ENCODE data around the gene HIF1A. TPM values are rescaled to one million over a fixed set of nuclear protein-coding genes. Genes with fewer than 3 reads are reported as not detected.

Gene HIF1A
- total and polyA plus RNA-seq, 2 of the 8 experiments (the other 6 are each of a cell fraction or from before 2014, with no cell fraction given), result 54.8 to 175 TPM

DNA sequence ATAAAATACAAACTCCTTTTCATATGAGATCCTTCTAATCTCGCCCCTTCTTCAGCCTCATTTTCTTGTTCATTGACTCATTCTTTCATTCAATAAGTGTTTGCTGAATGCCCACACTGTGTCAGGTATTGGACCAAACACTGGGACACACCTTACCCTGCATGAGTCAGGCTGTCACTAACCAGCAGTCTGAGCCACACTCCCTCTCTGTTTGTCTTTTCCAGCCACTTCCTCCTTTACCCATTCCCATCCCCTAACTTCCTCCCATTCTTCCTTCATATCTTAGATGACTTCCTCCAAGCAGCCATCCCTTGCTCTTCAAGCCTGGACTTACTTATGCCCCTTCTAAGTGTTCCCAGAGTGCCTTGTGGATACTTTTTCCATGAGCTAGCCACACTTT, 27.0 kb upstream of the HIF1A start:
- CTCF ChIA-PET (ENCODE audit: partially characterized antibody), result interaction anchor here (1.0 to 1.2 kb wide), 2 partner anchors 57 to 99 kb away, joined by 3 read pairs; no protein-coding TSS in a partner anchor
- no peak overlapping the region for H3K14ac ChIP-seq (ENCODE audit: insufficient read length)
- no peak overlapping the region for H3K4ac ChIP-seq (replicated peaks; ENCODE audit: insufficient read length, low read depth, low read length)
- H3K27ac ChIP-seq (ENCODE audit: low read depth, low read length), result no peak overlapping the region
- H4K8ac ChIP-seq (ENCODE audit: extremely low read depth, insufficient read depth, low read length), result no peak overlapping the region
- no peak overlapping the region for H2BK15ac ChIP-seq (ENCODE audit: low read length)
- POLR2A ChIA-PET (ENCODE audit: partially characterized antibody), result interaction anchor here (0.8 kb wide), 1 partner anchor 27 kb away, joined by 3 read pairs; the partner anchor contains the start of gene HIF1A
- FAIRE-seq, result no peak
- no peak overlapping the region for H2BK20ac ChIP-seq (ENCODE audit: low read length)
- DNase-seq (ENCODE audit: low read depth in 1 of 2, low spot score in 2 of 2), result no peak
- no peak overlapping the region for H2AFZ ChIP-seq (ENCODE audit: low read length)
- H3K18ac ChIP-seq (ENCODE audit: extremely low read depth, low read length), result no peak overlapping the region
- H3K9ac ChIP-seq (replicated peaks in 1 of 4; ENCODE audit: extremely low read depth in 1 of 4, low read depth in 3 of 4, low read length in 3 of 4), result no peak overlapping the region
- H2AK5ac ChIP-seq (ENCODE audit: low read depth, low read length), result no peak overlapping the region
- no peaks in the 10 kb centered on the region for H4K20me1 ChIP-seq (replicated peaks in 1 of 2; ENCODE audit: control insufficient read depth in 1 of 2, insufficient read depth in 2 of 2, low read length in 2 of 2)
- H3K4me1 ChIP-seq (replicated peaks in 1 of 4; ENCODE audit: control insufficient read depth in 3 of 4, insufficient read depth in 4 of 4, low read length in 3 of 4), result peaks cover 0 to 5% (median under 1%) of the 10 kb centered on the region in 4 experiments; a peak in 2 of 7 replicates
- H3K36me3 ChIP-seq (ENCODE audit: control insufficient read depth in 2 of 4, insufficient read depth in 4 of 4, low read length in 3 of 4), result no peaks in the 10 kb centered on the region
- no peaks in the 10 kb centered on the region for H3K9me3 ChIP-seq (ENCODE audit: insufficient read depth in 2 of 2, low read depth in 1 of 2, low read length in 1 of 2)
- H3K27me3 ChIP-seq (replicated peaks in 1 of 4; ENCODE audit: control insufficient read depth in 3 of 4, extremely low read depth in 1 of 4, insufficient read depth in 3 of 4, low read length in 3 of 4), result no peaks in the 10 kb centered on the region
- no peak overlapping the region for H4K91ac ChIP-seq (replicated peaks; ENCODE audit: insufficient read length, low read length)
- H3K23me2 ChIP-seq (ENCODE audit: low read depth, low read length), result no peaks in the 10 kb centered on the region; the same call in 1 of the 2 replicates
- H4K5ac ChIP-seq (ENCODE audit: insufficient read length, low read depth, low read length), result no peak overlapping the region
- no peaks in the 10 kb centered on the region for H3K79me2 ChIP-seq (ENCODE audit: control insufficient read depth in 1 of 2, insufficient read depth in 2 of 2, low read length in 2 of 2)
- H3K4me2 ChIP-seq (ENCODE audit: insufficient read depth in 1 of 2, low read depth in 2 of 2, low read length in 2 of 2), result no peak overlapping the region
- no peak overlapping the region for H3K4me3 ChIP-seq (ENCODE audit: extremely low read depth in 1 of 4, insufficient read depth in 2 of 4, low read depth in 3 of 4, low read length in 4 of 4)
- H3K23ac ChIP-seq (ENCODE audit: insufficient read length), result no peak overlapping the region
- H2BK12ac ChIP-seq (ENCODE audit: low read depth, low read length), result no peak overlapping the region
- H3K79me1 ChIP-seq (ENCODE audit: low read depth, low read length), result no peaks in the 10 kb centered on the region
- no peak overlapping the region for H2BK5ac ChIP-seq (ENCODE audit: low read depth, low read length)
- H2BK120ac ChIP-seq (replicated peaks; ENCODE audit: low read depth, low read length), result no peak overlapping the region
- 83% methylated on average over 1 of the region's 1 CpG; no CpG with 5 or more reads in 1 of the 2 experiments for WGBS, 2 experiments (ENCODE audit: extremely low coverage in 1 of 2, insufficient coverage in 1 of 2, insufficient read length in 1 of 2, insufficient replicate concordance in 2 of 2, low coverage in 1 of 2, low lambda C conversion rate in 2 of 2, missing lambda C conversion rate in 1 of 2)
- no peak overlapping the region for H3K56ac ChIP-seq (replicated peaks; ENCODE audit: insufficient read length, low read depth, low read length)
- TF ChIP-seq POLR2AphosphoS5 (IDR thresholded peaks at IDR 0.05; ENCODE audit: low read depth, low read length), result no peak
- no peak for TF ChIP-seq CBX8 (IDR thresholded peaks at IDR 0.05; ENCODE audit: borderline replicate concordance, low read depth, low read length)
- TF ChIP-seq SAP30 (IDR thresholded peaks at IDR 0.05; ENCODE audit: insufficient read depth, insufficient replicate concordance, low read length), result no peak
- no peak for TF ChIP-seq POLR2A (IDR thresholded peaks at IDR 0.05; ENCODE audit: control extremely low read depth in 1 of 2, low read depth in 2 of 2, low read length in 2 of 2)
- TF ChIP-seq MAX (IDR thresholded peaks at IDR 0.05), result no peak
- TF ChIP-seq SP1 (IDR thresholded peaks at IDR 0.05; ENCODE audit: low read depth, low read length), result no peak
- no peak for TF ChIP-seq CTCF (IDR thresholded peaks at IDR 0.05; ENCODE audit: control extremely low read depth in 1 of 3, insufficient read depth in 1 of 3, low read depth in 1 of 3, low read length in 3 of 3)
- no peak for TF ChIP-seq ATF2 (IDR thresholded peaks at IDR 0.05; ENCODE audit: low read length)
- no peak for TF ChIP-seq FOSL1 (IDR thresholded peaks at IDR 0.05; ENCODE audit: insufficient read depth, low read depth, low read length)
- TF ChIP-seq NRF1 (IDR thresholded peaks at IDR 0.05; ENCODE audit: low read depth, low read length), result no peak
